HCT116 (cell line): ENCODE results near the gene GRHL3. TPM values are rescaled to one million over a fixed set of nuclear protein-coding genes. Genes with fewer than 3 reads are reported as not detected.

Experiments
- ATAC-seq: fragments of 200-7000 bp; cut with Tn5 transposase; 2 replicates; pipeline ENCODE4 v1.9.1; 2020; ENCODE audit warnings: mild to moderate bottlenecking, moderate library complexity
- BruUV-seq: library from RNA; stranded (reverse); fragments of 400-500 nt; replicated peaks from 2 replicates; lab custom pipeline; 2021; lab: Mats Ljungman, UMichigan
- CTCF ChIA-PET: fragments of 300-600 bp; sonication (Branson Sonifier 250); formaldehyde crosslinking; loops from one replicate; lab custom pipeline; 2021; ENCODE audit warnings: antibody characterized with exemption; lab: Charles Lee
- POLR2A ChIA-PET: fragments of 300-600, 350-600 bp; sonication (Branson Sonifier 250); formaldehyde crosslinking; loops from one replicate; lab custom pipeline; 2021; ENCODE audit warnings: antibody characterized with exemption; lab: Charles Lee
- RAD21 ChIA-PET, 2 experiments: fragments of 300-600 bp; sonication (Branson Sonifier 250); formaldehyde crosslinking; loops; one replicate each; lab custom pipeline; 2023; ENCODE audit warnings: low total read pairs in 2 of 2; ENCODE audit not compliant: uncharacterized antibody in 2 of 2, unreplicated experiment in 2 of 2, low non-redundant PET in 1 of 2; lab: Charles Lee
- DNase-seq: peaks from one replicate; pipeline ENCODE4 v3.0.0-alpha.2; 2010; ENCODE audit warnings: low read depth, low spot score
- H2AFZ ChIP-seq: fragments of 200-600 bp; shearing (Covaris generic), sonication (generic); 2 replicates; pipeline ENCODE4 v1.6.1; 2017; ENCODE audit warnings: low read depth, mixed run types, mixed read lengths, antibody characterized with exemption, low read length; ENCODE audit not compliant: poor library complexity, severe bottlenecking
- H3K27ac ChIP-seq: 2 replicates; pipeline ENCODE4 v1.5.1; 2012; ENCODE audit warnings: low read depth, low read length
- H3K27me3 ChIP-seq: fragments of 200-600 bp; sonication (generic); 2 replicates; pipeline ENCODE4 v1.6.1; 2016; ENCODE audit warnings: mixed run types, low read length, mixed read lengths; ENCODE audit not compliant: insufficient read depth
- H3K36me3 ChIP-seq, 2 experiments: fragments of 200-500 bp in 1 of 2; fragments of 200-600 bp in 1 of 2; sonication (Bioruptor generic) in 1 of 2; sonication (generic) in 1 of 2; 2 replicates each; pipeline versions ENCODE4 v1.5.1 to v1.6.1; 2014 to 2016; ENCODE audit warnings: low read length in 2 of 2, inconsistent platforms in 1 of 2, mixed read lengths in 1 of 2, mixed run types in 1 of 2; ENCODE audit not compliant: insufficient read depth in 2 of 2, control insufficient read depth in 1 of 2
- H3K4me1 ChIP-seq, 2 experiments: fragments of 200-600 bp in 1 of 2; sonication (generic) in 1 of 2; 2 replicates each; pipeline versions ENCODE4 v1.5.1 to v1.6.1; 2012 to 2017; ENCODE audit warnings: low read length in 2 of 2, inconsistent platforms in 1 of 2, mild to moderate bottlenecking in 1 of 2, mixed read lengths in 1 of 2, mixed run types in 1 of 2, moderate library complexity in 1 of 2; ENCODE audit not compliant: insufficient read depth in 2 of 2, control insufficient read depth in 1 of 2
- H3K4me2 ChIP-seq: fragments of 200-600 bp; sonication (generic); 2 replicates; pipeline ENCODE4 v1.6.1; 2017; ENCODE audit warnings: mixed run types, low read length, mixed read lengths
- H3K4me3 ChIP-seq, 2 experiments: fragments of 200-600 bp in 1 of 2; sonication (generic) in 1 of 2; replicated peaks in 1 of 2; 2 replicates each; pipeline ENCODE4 v1.5.1; 2011 to 2016; ENCODE audit warnings: low read length in 2 of 2, control low read depth in 1 of 2, low read depth in 1 of 2, mild to moderate bottlenecking in 1 of 2, mixed read lengths in 1 of 2, mixed run types in 1 of 2
- H3K79me2 ChIP-seq: fragments of 200-600 bp; sonication (generic); 2 replicates; pipeline ENCODE4 v1.6.1; 2017; ENCODE audit warnings: mild to moderate bottlenecking, mixed run types, low read length, moderate library complexity, mixed read lengths; ENCODE audit not compliant: insufficient read depth
- H3K9ac ChIP-seq: fragments of 200-600 bp; sonication (generic); 2 replicates; pipeline ENCODE4 v1.6.1; 2016; ENCODE audit warnings: low read length, mixed read lengths
- H3K9me2 ChIP-seq: fragments of 200-600 bp; sonication (generic), shearing (Covaris generic); 2 replicates; pipeline ENCODE4 v1.6.1; 2017; ENCODE audit warnings: mixed run types, mild to moderate bottlenecking, moderate library complexity; ENCODE audit not compliant: insufficient read depth
- H3K9me3 ChIP-seq, 2 experiments: fragments of 200-500 bp in 1 of 2; fragments of 200-600 bp in 1 of 2; sonication (Bioruptor generic) in 1 of 2; sonication (generic) in 1 of 2; 2 replicates each; pipeline ENCODE4 v1.6.1; 2014 to 2017; ENCODE audit warnings: low read length in 2 of 2, mixed read lengths in 2 of 2, inconsistent platforms in 1 of 2, low read depth in 1 of 2, mild to moderate bottlenecking in 1 of 2, mixed run types in 1 of 2, moderate library complexity in 1 of 2; ENCODE audit not compliant: control insufficient read depth in 1 of 2, insufficient read depth in 1 of 2
- H4K20me1 ChIP-seq: fragments of 200-600 bp; sonication (generic), shearing (Covaris generic); 2 replicates; pipeline ENCODE4 v1.6.1; 2017; ENCODE audit warnings: mixed run types, mild to moderate bottlenecking, moderate library complexity; ENCODE audit not compliant: insufficient read depth
- ATF3 ChIP-seq: IDR thresholded peaks from 2 replicates; pipeline ENCODE4 v1.6.1; 2012
- CBX3 ChIP-seq: IDR thresholded peaks from 2 replicates; pipeline ENCODE4 v1.6.1; 2012; ENCODE audit warnings: low read depth
- CEBPB ChIP-seq: IDR thresholded peaks from 2 replicates; pipeline ENCODE4 v1.6.1; 2012; ENCODE audit warnings: low read depth
- EGR1 ChIP-seq: IDR thresholded peaks from 2 replicates; pipeline ENCODE4 v1.6.1; 2012; ENCODE audit warnings: low read depth
- ELF1 ChIP-seq: IDR thresholded peaks from 2 replicates; pipeline ENCODE4 v1.6.1; 2012; ENCODE audit warnings: low read depth, borderline replicate concordance
- EZH2phosphoT487 ChIP-seq: fragments of 200-600 bp; IDR thresholded peaks from 2 replicates; pipeline ENCODE4 v1.6.1; 2018; ENCODE audit warnings: antibody characterized with exemption, borderline replicate concordance
- MAX ChIP-seq: IDR thresholded peaks from 2 replicates; pipeline ENCODE4 v1.6.1; 2012
- POLR2A ChIP-seq: IDR thresholded peaks from 2 replicates; pipeline ENCODE4 v1.7.0; 2011; ENCODE audit warnings: borderline replicate concordance; ENCODE audit not compliant: insufficient read depth, insufficient read length; ENCODE audit errors: extremely low read depth
- RAD21 ChIP-seq: IDR thresholded peaks from 2 replicates; pipeline ENCODE4 v1.6.1; 2012; ENCODE audit warnings: low read depth, mild to moderate bottlenecking
- SIN3A ChIP-seq: IDR thresholded peaks from 2 replicates; pipeline ENCODE4 v1.6.1; 2012; ENCODE audit warnings: low read depth
- TCF7L2 ChIP-seq: IDR thresholded peaks from 2 replicates; pipeline ENCODE4 v1.7.0; 2011; ENCODE audit warnings: borderline replicate concordance, inconsistent platforms; ENCODE audit not compliant: insufficient read depth, insufficient read length; ENCODE audit errors: extremely low read depth
- YY1 ChIP-seq: IDR thresholded peaks from 2 replicates; pipeline ENCODE4 v1.6.1; 2011; ENCODE audit warnings: low read length, low read depth, moderate library complexity, mild to moderate bottlenecking; ENCODE audit not compliant: insufficient replicate concordance; ENCODE audit errors: extremely low read depth
- ZFX ChIP-seq: fragments of 450-650 bp; IDR thresholded peaks from 2 replicates; pipeline ENCODE4 v1.6.1; 2017
- ZNF274 ChIP-seq: fragments of 200-500 bp; sonication (Bioruptor generic); IDR thresholded peaks from 2 replicates; pipeline ENCODE4 v1.6.1; 2014; ENCODE audit warnings: mild to moderate bottlenecking, low read depth, low read length, inconsistent platforms
- intact Hi-C: fragments of 100-400 bp; cut with micrococcal nuclease; formaldehyde crosslinking; loops from 2 replicates; pipeline ENCODE4 v1.10.0; 2022
- total RNA-seq: library from RNA; stranded (reverse); gene quantifications from one replicate; pipeline ENCODE4 v1.2.1, GENCODE V29; 2021; ENCODE audit not compliant: unreplicated experiment
- TF ChIP-seq, protein P1 (sequence below): IDR thresholded peaks from 2 replicates; pipeline ENCODE4 v1.6.1; 2011; ENCODE audit warnings: mild to moderate bottlenecking, low read length, moderate library complexity; ENCODE audit not compliant: insufficient replicate concordance; ENCODE audit errors: extremely low read depth
- TF ChIP-seq, protein P2 (sequence below), 3 experiments: fragments of 200-600 bp in 1 of 3; sonication (generic) in 1 of 3; IDR thresholded peaks in 2 of 3; conservative IDR thresholded peaks in 1 of 3; 2 replicates each; pipeline ENCODE4 v1.5.1; 2012 to 2017; ENCODE audit warnings: low read depth in 2 of 3, low read length in 2 of 3, antibody characterized with exemption in 1 of 3, borderline replicate concordance in 1 of 3, control low read depth in 1 of 3, mild to moderate bottlenecking in 1 of 3, mixed read lengths in 1 of 3, mixed run types in 1 of 3, moderate library complexity in 1 of 3; ENCODE audit not compliant: insufficient read depth in 1 of 3
- TF ChIP-seq, protein P3 (sequence below): IDR thresholded peaks from 2 replicates; pipeline ENCODE4 v1.6.1; 2012; ENCODE audit warnings: low read depth

GRHL3 gene
- total RNA-seq, 1 experiment from 2014 or later, result 1.0 TPM

GRCh38 chr1:24345334-24345733, 26.2 kb downstream of the GRHL3 start:
- Histone ChIP-seq H3K9me3 (no peaks in the 10 kb centered on the region), H4K20me1 (no peaks in the 10 kb centered on the region), H3K27me3 (peaks cover 6% of the 10 kb centered on the region; the same call in 1 of the 2 replicates), H3K9ac (no peak overlapping the region), H3K4me1 (no peaks in the 10 kb centered on the region), H3K36me3 (no peaks in the 10 kb centered on the region), H3K9me2 (no peaks in the 10 kb centered on the region), H3K27ac (no peak overlapping the region), H3K4me2 (no peak overlapping the region), H3K79me2 (no peaks in the 10 kb centered on the region), H2AFZ (no peak overlapping the region), H3K4me3 (no peak overlapping the region)
- intact Hi-C loops, result no loop called here
- RAD21 ChIA-PET, result no interaction called here
- ATAC-seq (no peak), DNase-seq (no peak)
- POLR2A ChIA-PET, result no interaction called here
- no peak for TF ChIP-seq EGR1
- no peak for TF ChIP-seq POLR2A
- TF ChIP-seq, protein P1, sequence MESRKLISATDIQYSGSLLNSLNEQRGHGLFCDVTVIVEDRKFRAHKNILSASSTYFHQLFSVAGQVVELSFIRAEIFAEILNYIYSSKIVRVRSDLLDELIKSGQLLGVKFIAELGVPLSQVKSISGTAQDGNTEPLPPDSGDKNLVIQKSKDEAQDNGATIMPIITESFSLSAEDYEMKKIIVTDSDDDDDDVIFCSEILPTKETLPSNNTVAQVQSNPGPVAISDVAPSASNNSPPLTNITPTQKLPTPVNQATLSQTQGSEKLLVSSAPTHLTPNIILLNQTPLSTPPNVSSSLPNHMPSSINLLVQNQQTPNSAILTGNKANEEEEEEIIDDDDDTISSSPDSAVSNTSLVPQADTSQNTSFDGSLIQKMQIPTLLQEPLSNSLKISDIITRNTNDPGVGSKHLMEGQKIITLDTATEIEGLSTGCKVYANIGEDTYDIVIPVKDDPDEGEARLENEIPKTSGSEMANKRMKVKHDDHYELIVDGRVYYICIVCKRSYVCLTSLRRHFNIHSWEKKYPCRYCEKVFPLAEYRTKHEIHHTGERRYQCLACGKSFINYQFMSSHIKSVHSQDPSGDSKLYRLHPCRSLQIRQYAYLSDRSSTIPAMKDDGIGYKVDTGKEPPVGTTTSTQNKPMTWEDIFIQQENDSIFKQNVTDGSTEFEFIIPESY, result no peak
- TF ChIP-seq, protein P2, sequence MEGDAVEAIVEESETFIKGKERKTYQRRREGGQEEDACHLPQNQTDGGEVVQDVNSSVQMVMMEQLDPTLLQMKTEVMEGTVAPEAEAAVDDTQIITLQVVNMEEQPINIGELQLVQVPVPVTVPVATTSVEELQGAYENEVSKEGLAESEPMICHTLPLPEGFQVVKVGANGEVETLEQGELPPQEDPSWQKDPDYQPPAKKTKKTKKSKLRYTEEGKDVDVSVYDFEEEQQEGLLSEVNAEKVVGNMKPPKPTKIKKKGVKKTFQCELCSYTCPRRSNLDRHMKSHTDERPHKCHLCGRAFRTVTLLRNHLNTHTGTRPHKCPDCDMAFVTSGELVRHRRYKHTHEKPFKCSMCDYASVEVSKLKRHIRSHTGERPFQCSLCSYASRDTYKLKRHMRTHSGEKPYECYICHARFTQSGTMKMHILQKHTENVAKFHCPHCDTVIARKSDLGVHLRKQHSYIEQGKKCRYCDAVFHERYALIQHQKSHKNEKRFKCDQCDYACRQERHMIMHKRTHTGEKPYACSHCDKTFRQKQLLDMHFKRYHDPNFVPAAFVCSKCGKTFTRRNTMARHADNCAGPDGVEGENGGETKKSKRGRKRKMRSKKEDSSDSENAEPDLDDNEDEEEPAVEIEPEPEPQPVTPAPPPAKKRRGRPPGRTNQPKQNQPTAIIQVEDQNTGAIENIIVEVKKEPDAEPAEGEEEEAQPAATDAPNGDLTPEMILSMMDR (IDR thresholded peaks at IDR 0.05 in 2 of 3, conservative IDR thresholded peaks at IDR 0.05 in 1 of 3; ENCODE audit: borderline replicate concordance in 1 of 3, insufficient read depth in 1 of 3, low read depth in 2 of 3, low read length in 2 of 3), result no peak
- TF ChIP-seq ZNF274, result no peak
- no peak for TF ChIP-seq ZFX
- TF ChIP-seq MAX, result no peak
- TF ChIP-seq, protein P3, sequence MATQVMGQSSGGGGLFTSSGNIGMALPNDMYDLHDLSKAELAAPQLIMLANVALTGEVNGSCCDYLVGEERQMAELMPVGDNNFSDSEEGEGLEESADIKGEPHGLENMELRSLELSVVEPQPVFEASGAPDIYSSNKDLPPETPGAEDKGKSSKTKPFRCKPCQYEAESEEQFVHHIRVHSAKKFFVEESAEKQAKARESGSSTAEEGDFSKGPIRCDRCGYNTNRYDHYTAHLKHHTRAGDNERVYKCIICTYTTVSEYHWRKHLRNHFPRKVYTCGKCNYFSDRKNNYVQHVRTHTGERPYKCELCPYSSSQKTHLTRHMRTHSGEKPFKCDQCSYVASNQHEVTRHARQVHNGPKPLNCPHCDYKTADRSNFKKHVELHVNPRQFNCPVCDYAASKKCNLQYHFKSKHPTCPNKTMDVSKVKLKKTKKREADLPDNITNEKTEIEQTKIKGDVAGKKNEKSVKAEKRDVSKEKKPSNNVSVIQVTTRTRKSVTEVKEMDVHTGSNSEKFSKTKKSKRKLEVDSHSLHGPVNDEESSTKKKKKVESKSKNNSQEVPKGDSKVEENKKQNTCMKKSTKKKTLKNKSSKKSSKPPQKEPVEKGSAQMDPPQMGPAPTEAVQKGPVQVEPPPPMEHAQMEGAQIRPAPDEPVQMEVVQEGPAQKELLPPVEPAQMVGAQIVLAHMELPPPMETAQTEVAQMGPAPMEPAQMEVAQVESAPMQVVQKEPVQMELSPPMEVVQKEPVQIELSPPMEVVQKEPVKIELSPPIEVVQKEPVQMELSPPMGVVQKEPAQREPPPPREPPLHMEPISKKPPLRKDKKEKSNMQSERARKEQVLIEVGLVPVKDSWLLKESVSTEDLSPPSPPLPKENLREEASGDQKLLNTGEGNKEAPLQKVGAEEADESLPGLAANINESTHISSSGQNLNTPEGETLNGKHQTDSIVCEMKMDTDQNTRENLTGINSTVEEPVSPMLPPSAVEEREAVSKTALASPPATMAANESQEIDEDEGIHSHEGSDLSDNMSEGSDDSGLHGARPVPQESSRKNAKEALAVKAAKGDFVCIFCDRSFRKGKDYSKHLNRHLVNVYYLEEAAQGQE, result no peak
- no peak for TF ChIP-seq SIN3A
- no peak for TF ChIP-seq RAD21
- TF ChIP-seq EZH2phosphoT487, result no peak
- TF ChIP-seq ATF3, result no peak
- no peak for TF ChIP-seq CEBPB
- no peak for TF ChIP-seq CBX3
- TF ChIP-seq TCF7L2, result no peak
- TF ChIP-seq YY1, result no peak
- no peak for TF ChIP-seq ELF1
- BruUV-seq, result no TSS peak
- CTCF ChIA-PET, result no interaction called here
